KBM-7 (cell line): ENCODE data around the gene ZBTB7B.

Experiments used
- DNase-seq: peaks from one replicate; pipeline ENCODE4 v3.0.0-alpha.2; 2015
- in situ Hi-C: fragments of 300-500 bp; cut with MboI; formaldehyde crosslinking; loops from 2 replicates; pipeline ENCODE4 v1.14.3; 2020; ENCODE audit warnings: low sequenced_read_pairs, low pct_unique_long_range_greater_than_20kb, mixed read lengths

The ZBTB7B gene

GRCh38 chr1:155026588-155026987 is 24.0 kb downstream of the ZBTB7B start:
- in situ Hi-C loops: no loop called here
- DNase-seq: no peak

DNA sequence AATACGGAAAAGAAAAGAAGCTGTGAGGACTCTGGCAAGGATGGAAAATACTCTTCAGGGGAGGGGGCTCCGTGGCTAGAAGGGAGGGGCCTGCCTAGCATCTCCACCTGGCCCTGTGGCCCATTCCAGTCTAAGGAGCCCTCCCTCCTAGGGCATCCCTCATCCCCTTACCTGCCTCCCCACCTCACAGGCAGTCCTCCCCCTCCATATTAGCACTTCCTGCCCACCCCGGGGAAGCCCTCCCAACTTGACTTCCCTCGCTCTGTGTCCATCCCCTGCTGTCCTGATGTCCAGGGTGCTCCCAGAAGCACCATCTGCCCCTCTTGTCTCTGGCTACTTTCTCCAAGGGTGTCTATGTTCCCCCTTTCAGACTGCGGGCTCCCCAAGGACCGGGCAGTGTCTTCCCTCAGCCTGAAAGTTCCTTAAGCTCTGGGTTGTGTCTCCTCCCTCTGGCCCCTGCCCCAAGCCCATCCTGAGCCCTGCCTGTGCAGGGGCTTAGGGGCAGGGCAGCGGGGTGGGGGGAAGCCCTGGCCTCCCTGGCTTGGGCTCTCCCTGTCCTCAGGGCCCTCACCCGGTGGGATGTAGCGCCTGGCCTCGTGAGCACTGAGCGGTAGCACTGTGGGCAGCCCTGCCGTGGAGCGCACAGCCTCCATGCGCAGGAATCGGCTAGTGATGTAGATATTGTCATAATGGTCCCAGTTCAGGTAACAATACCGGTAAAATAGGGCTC is 27.1 kb downstream of the ZBTB7B start:
- in situ Hi-C loops: no loop called here

GRCh38 chr1:155030243-155030795 is 27.7 kb downstream of the ZBTB7B start:
- in situ Hi-C loops: no loop called here
- DNase-seq: no peak

More for the DNA sequence above, 27.1 kb downstream of the ZBTB7B start:
- DNase-seq: no peak

GRCh38 chr1:155030899-155031298 is 28.3 kb downstream of the ZBTB7B start:
- in situ Hi-C loops: no loop called here
- DNase-seq: no peak

DNA sequence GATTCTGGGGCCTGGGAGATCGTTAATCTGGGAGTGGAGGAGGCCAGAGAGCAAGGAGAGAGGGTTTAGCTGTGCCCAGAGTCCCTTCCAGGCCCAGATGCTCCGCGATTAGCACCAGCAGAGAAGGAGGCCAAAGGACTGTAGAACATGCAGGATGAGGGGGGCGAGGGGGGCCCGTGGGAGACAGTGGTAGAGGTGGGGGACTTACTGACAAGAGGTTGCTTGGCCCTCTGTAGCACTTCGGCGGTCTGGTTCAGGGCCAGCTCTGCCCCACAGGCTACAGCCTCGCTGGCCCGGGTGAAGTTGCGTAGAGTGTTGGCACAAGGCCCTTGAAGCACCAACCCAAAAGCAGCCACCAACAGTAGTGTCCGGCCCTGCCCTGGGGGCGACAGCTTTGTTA is 30.3 kb downstream of the ZBTB7B start:
- DNase-seq: no peak
- in situ Hi-C loops: no loop called here

DNA sequence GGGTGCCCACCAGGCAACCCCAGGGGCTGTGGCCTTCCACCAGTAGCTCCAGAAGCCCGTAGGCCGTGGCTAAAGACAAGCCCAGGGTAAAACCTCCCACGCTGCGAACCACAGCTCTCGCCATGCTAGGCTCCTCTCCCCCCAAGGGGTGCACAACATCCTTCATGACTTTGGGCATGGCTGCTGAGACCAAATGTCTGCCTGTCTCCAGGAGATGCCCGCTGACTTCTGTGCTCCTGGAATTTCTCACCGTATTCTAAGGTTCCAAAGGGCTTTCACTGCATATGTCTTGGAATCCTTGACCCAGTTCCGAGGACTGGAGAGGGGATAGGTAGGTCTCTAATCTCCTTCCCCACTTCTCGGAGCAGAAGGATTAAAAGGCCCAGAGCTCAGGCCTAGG is 30.9 kb downstream of the ZBTB7B start, which contains the start of the genes DCST1 and DCST2:
TSS of gene DCST1 (plus strand) at position 301 of the 400 bp plus-strand sequence. CDS start 213 bp downstream, outside the sequence.
TSS of gene DCST2 (minus strand) at position 258 of the 400 bp plus-strand sequence. CDS start at position 178, 80 bp downstream.
- in situ Hi-C loops: no loop called here
- DNase-seq: no peak

DNA sequence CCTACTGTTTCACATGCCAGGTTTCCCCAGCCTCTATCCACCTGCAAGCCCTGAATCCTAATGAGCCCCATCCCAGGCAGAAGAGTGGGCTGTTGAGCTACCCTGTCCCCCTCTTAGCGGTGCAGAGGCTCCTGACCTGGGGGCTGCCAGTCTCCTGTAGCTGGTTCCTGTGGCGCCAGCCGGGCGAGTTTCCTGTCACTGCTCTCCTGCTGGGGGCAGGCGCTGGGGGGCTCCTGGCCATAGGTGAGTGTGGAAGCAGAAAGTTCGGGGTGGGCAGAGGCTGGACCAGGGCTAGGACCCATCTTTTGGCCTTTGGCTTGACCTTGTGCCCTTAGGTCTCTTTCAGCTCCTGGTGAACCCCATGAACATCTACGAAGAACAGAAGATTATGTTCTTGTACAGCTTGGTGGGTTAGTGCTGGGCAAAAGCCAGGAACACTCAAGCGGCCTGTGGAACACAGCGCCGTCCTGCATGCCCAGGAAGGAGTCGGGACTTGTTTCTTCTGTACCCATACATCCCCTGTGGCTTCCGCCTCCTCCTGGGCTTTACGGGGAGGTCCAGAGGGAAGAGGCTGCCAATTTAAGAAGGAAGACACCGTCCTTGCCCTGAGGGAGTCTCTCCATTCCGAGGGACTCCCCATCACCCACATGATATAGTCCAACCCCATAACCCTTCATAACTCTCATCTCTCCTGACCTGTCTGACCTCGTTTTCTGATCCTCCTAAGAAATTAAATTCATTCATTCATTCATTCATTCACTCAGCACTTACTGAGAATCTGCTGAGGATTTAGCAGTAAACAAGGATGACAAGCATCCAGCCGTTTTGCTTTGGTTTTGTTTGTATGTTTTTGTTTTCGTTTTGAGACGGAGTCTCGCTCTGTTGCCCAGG is 32.0 kb downstream of the ZBTB7B start:
- DNase-seq: no peak
- in situ Hi-C loops: no loop called here

DNA sequence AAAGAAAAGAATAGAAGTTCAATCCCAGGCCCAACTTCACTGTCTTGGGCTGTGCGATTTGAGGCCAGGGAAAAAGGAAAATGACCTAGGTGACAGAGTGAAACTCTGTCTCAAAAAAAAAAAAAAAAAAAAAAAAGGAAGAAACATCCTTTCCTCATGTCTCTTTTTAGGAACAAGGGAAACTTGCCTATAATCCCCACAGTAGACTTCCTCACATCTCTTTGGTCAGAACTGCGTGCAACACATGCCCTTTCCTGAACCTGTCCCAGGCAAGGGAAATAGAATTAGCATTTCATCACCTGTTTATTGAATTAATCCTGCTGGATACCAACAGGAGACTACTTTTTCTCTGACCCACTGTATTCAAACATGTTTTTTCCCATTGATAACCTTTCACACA is 33.3 kb downstream of the ZBTB7B start:
- no peak for DNase-seq
- in situ Hi-C loops: no loop called here

- DNase-seq: peak; percentile 17
- in situ Hi-C loops: no loop called here
Observed at GRCh38 chr1:155037043-155037442, 34.4 kb downstream of the ZBTB7B start.

- no peak for DNase-seq
- in situ Hi-C loops: no loop called here
Observed at GRCh38 chr1:155037851-155038441, 35.3 kb downstream of the ZBTB7B start.

DNA sequence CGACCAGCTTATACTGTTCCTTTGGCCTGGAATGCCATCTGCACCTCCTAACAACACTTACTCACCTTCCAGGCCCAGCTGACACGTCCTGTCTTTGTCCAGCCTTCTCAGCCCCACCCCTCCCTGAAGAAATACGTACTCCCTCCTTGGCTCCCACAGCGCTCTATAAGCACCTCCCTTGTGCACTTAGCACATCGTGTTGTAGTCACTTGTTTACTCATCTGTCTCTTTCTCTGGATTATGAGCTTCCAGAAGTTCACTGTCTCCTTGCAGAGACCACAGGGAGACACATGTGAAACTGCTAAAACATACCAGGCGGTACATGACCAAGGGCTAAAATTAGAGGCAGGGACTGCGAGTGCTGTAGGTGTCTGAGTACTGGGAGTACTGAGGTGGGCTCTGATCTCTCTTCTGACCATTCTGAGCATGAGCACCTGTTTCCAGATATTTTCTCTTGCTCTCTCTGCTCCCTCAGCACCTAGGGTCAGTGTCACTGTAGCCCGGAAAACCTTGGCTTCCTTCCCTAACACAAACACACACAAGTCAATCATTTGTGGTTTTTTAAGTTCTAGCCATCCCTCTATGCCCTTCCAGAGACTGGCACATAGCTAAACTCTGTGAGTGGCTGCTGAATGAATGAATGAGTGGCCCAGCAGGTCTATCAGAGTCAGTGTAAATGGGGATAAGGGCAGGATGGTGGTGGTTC is 36.2 kb downstream of the ZBTB7B start:
- no peak for DNase-seq
- in situ Hi-C loops: no loop called here

DNA sequence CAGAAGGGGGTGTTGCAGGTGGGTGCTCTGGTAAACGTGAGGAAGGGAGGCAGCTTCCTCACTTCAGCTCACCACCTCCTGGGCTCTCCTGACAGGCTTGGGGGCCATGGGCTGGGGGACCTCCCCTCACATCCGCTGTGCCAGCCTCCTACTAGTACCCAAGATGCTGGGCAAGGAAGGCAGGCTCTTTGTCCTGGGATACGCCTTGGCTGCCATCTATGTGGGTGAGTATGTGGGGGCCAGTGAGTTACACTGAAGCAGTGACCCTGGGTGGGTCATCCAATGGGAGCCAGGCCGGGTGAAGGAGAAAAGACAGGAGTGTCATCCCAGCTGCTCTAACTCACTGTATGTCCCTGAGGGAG is 36.7 kb downstream of the ZBTB7B start:
- DNase-seq: no peak
- in situ Hi-C loops: no loop called here

GRCh38 chr1:155040358-155041093 is 37.9 kb downstream of the ZBTB7B start:
- in situ Hi-C loops: no loop called here
- DNase-seq: no peak

- in situ Hi-C loops: no loop called here
- DNase-seq: no peak
Observed at GRCh38 chr1:155042789-155043188, 40.2 kb downstream of the ZBTB7B start.

DNA sequence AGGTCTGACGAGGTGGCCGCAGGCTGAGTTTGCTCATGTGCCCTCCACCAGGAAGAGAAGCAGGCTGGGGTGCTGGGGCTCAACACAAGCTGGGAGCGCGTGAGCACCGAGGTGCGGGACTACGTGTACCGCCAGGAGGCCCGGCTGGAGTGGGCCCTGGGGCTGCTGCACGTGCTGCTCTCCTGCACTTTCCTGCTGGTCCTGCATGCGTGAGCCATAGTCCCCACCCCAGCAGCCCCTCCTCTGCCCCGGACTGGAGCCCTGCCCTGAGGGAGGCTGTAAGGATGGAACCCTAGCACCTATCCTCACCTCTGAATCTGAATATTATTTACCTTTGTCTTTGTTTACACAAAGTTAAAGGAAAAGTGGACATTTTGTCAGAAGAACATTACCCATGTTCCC is 40.7 kb downstream of the ZBTB7B start:
- DNase-seq: no peak
- in situ Hi-C loops: no loop called here

GRCh38 chr1:155043793-155044192 is 41.2 kb downstream of the ZBTB7B start:
- DNase-seq: no peak
- in situ Hi-C loops: no loop called here

- in situ Hi-C loops: no loop called here
Observed at GRCh38 chr1:155044365-155044764, 41.8 kb downstream of the ZBTB7B start.

More at GRCh38 chr1:155044365-155044764, 41.8 kb downstream of the ZBTB7B start:
- no peak for DNase-seq
